ENCODE data around the gene COL4A1. TPM values are rescaled to one million over a fixed set of nuclear protein-coding genes. Genes with fewer than 3 reads are reported as not detected.
A peak's percentile ranks its signal among the peaks of the same experiment; 100 is the strongest.

Gene COL4A1
- polyA plus RNA-seq, 2 of the 4 experiments (the other 2 are of a cell fraction): 23.8 to 71.3 TPM

DNA sequence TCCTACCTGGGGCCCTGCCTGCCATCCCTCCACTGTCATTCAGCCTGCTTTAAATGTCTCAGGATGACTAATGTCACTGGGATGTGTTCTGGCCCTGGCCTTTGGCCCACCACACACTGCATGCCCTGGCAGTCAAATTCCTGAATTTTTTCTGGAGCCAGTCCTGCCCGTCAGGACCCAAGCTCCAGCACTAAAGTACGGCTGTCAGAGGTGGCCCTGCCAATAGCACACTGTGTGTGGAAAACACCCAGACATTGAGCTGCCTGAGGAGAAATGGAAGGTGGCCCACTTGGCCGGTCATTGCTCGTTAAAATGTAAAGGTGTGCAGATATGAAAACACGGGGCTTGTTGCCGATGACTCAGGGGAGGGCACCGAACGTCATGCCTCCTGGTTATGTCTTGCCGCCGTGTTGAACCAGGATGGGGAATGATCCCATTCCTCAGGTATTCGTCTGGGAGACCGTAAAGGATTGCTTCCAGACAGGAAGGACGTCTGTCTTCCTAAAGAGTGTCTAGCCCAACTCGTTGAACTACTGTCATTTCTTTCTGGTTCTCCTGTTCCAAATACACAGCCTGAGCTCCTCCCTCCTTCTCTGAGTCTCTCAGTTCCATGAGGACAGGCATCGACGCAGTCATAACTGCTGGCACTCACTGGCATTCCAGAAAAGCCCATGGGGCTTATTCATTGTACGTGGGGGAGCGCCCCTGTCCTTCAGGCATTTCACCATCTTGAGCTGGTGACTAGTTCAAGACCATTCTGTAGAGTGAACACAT, 40.8 kb upstream of the COL4A1 start (continued):
- no peak for TF ChIP-seq HMGXB4 (CRISPR knock-in tag; IDR thresholded peaks at IDR 0.05; ENCODE audit: borderline replicate concordance)
- 0 out of 4 replicates have a peak, but pooled peaks have one; percentile 23 to 48 for TF ChIP-seq CEBPB (IDR thresholded peaks at IDR 0.05)
- TF ChIP-seq, protein P1, sequence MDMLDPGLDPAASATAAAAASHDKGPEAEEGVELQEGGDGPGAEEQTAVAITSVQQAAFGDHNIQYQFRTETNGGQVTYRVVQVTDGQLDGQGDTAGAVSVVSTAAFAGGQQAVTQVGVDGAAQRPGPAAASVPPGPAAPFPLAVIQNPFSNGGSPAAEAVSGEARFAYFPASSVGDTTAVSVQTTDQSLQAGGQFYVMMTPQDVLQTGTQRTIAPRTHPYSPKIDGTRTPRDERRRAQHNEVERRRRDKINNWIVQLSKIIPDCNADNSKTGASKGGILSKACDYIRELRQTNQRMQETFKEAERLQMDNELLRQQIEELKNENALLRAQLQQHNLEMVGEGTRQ (IDR thresholded peaks at IDR 0.05): no peak
- no peak for TF ChIP-seq KDM1A (IDR thresholded peaks at IDR 0.05; ENCODE audit: low read depth)
- no peak for TF ChIP-seq HDAC2 (IDR thresholded peaks at IDR 0.05)
- TF ChIP-seq MAFK (IDR thresholded peaks at IDR 0.05; ENCODE audit: partially characterized antibody): no peak
- TF ChIP-seq, protein P2, sequence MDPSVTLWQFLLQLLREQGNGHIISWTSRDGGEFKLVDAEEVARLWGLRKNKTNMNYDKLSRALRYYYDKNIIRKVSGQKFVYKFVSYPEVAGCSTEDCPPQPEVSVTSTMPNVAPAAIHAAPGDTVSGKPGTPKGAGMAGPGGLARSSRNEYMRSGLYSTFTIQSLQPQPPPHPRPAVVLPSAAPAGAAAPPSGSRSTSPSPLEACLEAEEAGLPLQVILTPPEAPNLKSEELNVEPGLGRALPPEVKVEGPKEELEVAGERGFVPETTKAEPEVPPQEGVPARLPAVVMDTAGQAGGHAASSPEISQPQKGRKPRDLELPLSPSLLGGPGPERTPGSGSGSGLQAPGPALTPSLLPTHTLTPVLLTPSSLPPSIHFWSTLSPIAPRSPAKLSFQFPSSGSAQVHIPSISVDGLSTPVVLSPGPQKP (IDR thresholded peaks at IDR 0.05; ENCODE audit: low read depth, low read length): no peak
- no peak for TF ChIP-seq PBX3 (IDR thresholded peaks at IDR 0.05)
- peak; percentile 67; the same call in 1 of the 2 replicates for TF ChIP-seq GATA3 (IDR thresholded peaks at IDR 0.05; ENCODE audit: borderline replicate concordance)
- no peak for TF ChIP-seq ATOH8 (CRISPR knock-in tag; IDR thresholded peaks at IDR 0.05; ENCODE audit: low read depth)
- TF ChIP-seq SMC3 (IDR thresholded peaks at IDR 0.05): no peak
- no peak for TF ChIP-seq PHF8 (IDR thresholded peaks at IDR 0.05; ENCODE audit: borderline replicate concordance, low read depth)

- H3K4me1 ChIP-seq: peaks cover 78% of the 10 kb centered on the region
- TF ChIP-seq HES2 (IDR thresholded peaks at IDR 0.05): no peak
- TF ChIP-seq FOSB (CRISPR knock-in tag; IDR thresholded peaks at IDR 0.05): no peak
- TF ChIP-seq ESRRA (IDR thresholded peaks at IDR 0.05; ENCODE audit: borderline replicate concordance, low read length): no peak
- no peak for TF ChIP-seq JUN (IDR thresholded peaks at IDR 0.05)
- no peak for TF ChIP-seq FOSL2 (IDR thresholded peaks at IDR 0.05)
- TF ChIP-seq FOSL2 (CRISPR knock-in tag; IDR thresholded peaks at IDR 0.05): no peak
- no peak for TF ChIP-seq RNF2 (IDR thresholded peaks at IDR 0.05; ENCODE audit: borderline replicate concordance, low read depth)
- no peak for TF ChIP-seq EHF (CRISPR knock-in tag; IDR thresholded peaks at IDR 0.05)
- no peak for TF ChIP-seq KDM5A (IDR thresholded peaks at IDR 0.05)
- TF ChIP-seq PBX3 (IDR thresholded peaks at IDR 0.05): no peak
- TF ChIP-seq EHMT2 (IDR thresholded peaks at IDR 0.05; ENCODE audit: low read depth): no peak
- TF ChIP-seq REST (IDR thresholded peaks at IDR 0.05): no peak
- no peak for TF ChIP-seq HMGXB4 (CRISPR knock-in tag; IDR thresholded peaks at IDR 0.05; ENCODE audit: borderline replicate concordance)
- CTCF ChIA-PET: interaction anchor here (0.6 to 2.5 kb wide), 4 partner anchors 24 to 65 kb away, joined by 4 to 14 read pairs (median 4); no protein-coding TSS in a partner anchor
These were observed 40.1 kb upstream of the COL4A1 start for GRCh38 chr13:110347088-110347487.

More at GRCh38 chr13:110347088-110347487, 40.1 kb upstream of the COL4A1 start:
- WGBS (ENCODE audit: missing lambda C conversion rate): no CpG with 5 or more reads among the region's 3 CpGs
- FAIRE-seq: no peak
- no peak; a peak in 2 of 6 replicates for ATAC-seq
- no peak for DNase-seq (ENCODE audit: low read depth in 1 of 2, low spot score in 1 of 2)
- POLR2A ChIA-PET: interaction anchor here (1.2 kb wide), 1 partner anchor 24 kb away, joined by 3 read pairs; no protein-coding TSS in a partner anchor
- peak overlapping the region; percentile 75 to 83 for H3K27ac ChIP-seq
- H3K9me3 ChIP-seq: no peaks in the 10 kb centered on the region
- H3K4me3 ChIP-seq: no peak overlapping the region
- peak overlapping the region; percentile 60 for H3K4me2 ChIP-seq

Measured in A549 (cell line).